GM18909 (cell line): ENCODE measurements around the gene ID4.

Experiments used
- ATAC-seq: cut with Tn5 transposase; IDR thresholded peaks from one replicate; pipeline ENCODE4 v1.9.1; 2021; ENCODE audit warnings: mild to moderate bottlenecking; ENCODE audit not compliant: unreplicated experiment, poor library complexity

The ID4 gene

GRCh38 chr6:19830171-19830570 is 7.0 kb upstream of the ID4 start:
- no peak for ATAC-seq

- ATAC-seq = no peak
Observed at GRCh38 chr6:19831358-19831757, 5.8 kb upstream of the ID4 start.

GRCh38 chr6:19833947-19834346 is 3.2 kb upstream of the ID4 start:
- no peak for ATAC-seq

GRCh38 chr6:19834858-19835257 is 2.3 kb upstream of the ID4 start:
- ATAC-seq = no peak

GRCh38 chr6:19835605-19836004 is 1.6 kb upstream of the ID4 start:
- ATAC-seq = no peak

- no peak for ATAC-seq
Observed at GRCh38 chr6:19837511-19838441, 606 bp downstream of the ID4 start.

GRCh38 chr6:19838442-19839236 is 1.5 kb downstream of the ID4 start:
- ATAC-seq = peak; percentile 46

- ATAC-seq = no peak
Observed at GRCh38 chr6:19839237-19839546, 2.0 kb downstream of the ID4 start.

GRCh38 chr6:19839788-19840187 is 2.6 kb downstream of the ID4 start:
- ATAC-seq = no peak

- ATAC-seq = no peak
Observed at GRCh38 chr6:19841181-19841580, 4.0 kb downstream of the ID4 start.

GRCh38 chr6:19842030-19842615 is 5.0 kb downstream of the ID4 start:
- ATAC-seq = no peak

- ATAC-seq = no peak
Observed at GRCh38 chr6:19844689-19845088, 7.5 kb downstream of the ID4 start.

- no peak for ATAC-seq
Observed at GRCh38 chr6:19845266-19846041, 8.3 kb downstream of the ID4 start.

- no peak for ATAC-seq
Observed at GRCh38 chr6:19848465-19849029, 11.4 kb downstream of the ID4 start.

GRCh38 chr6:19849196-19849595 is 12.0 kb downstream of the ID4 start:
- no peak for ATAC-seq

GRCh38 chr6:19849755-19850154 is 12.6 kb downstream of the ID4 start:
- no peak for ATAC-seq

- peak; percentile 53 for ATAC-seq
Observed at GRCh38 chr6:19851241-19852089, 14.3 kb downstream of the ID4 start.

- no peak for ATAC-seq
Observed at GRCh38 chr6:19852090-19852457, 14.9 kb downstream of the ID4 start.

GRCh38 chr6:19852927-19853326 is 15.8 kb downstream of the ID4 start:
- no peak for ATAC-seq
